Large intestine (tissue), 3 donors: Measurements from ENCODE around the gene TP53BP1. TPM values are rescaled to one million over a fixed set of nuclear protein-coding genes. Genes with fewer than 3 reads are reported as not detected.

ENCODE experiments used
- DNase-seq, 2 donors: peaks; one replicate each; pipeline versions ENCODE4 v3.0.0 to v3.0.0-alpha.2; 2013
- H3K27ac ChIP-seq: one replicate; pipeline ENCODE4 v1.5.1; 2013; ENCODE audit warnings: low read length
- H3K27me3 ChIP-seq: 2 replicates; pipeline ENCODE4 v1.6.1; 2013; ENCODE audit warnings: low read length; ENCODE audit not compliant: control insufficient read depth, insufficient read depth
- H3K36me3 ChIP-seq: 2 replicates; pipeline ENCODE4 v1.6.1; 2013; ENCODE audit warnings: low read length; ENCODE audit not compliant: control insufficient read depth, insufficient read depth
- H3K4me1 ChIP-seq: one replicate; pipeline ENCODE4 v1.6.1; 2013; ENCODE audit warnings: low read length; ENCODE audit not compliant: control insufficient read depth, insufficient read depth
- H3K4me3 ChIP-seq: one replicate; pipeline ENCODE4 v1.5.1; 2013; ENCODE audit warnings: low read length
- H3K9me3 ChIP-seq: one replicate; pipeline ENCODE4 v1.6.1; 2013; ENCODE audit warnings: mild to moderate bottlenecking, low read depth, low read length, moderate library complexity; ENCODE audit not compliant: control insufficient read depth
- WGBS: methylation state at CpG from one replicate; pipeline ENCODE4 v1.1.5; 2013; ENCODE audit warnings: low lambda C conversion rate; ENCODE audit not compliant: insufficient coverage; 5-methylcytosine and 5-hydroxymethylcytosine counted together
- polyA plus RNA-seq: library from polyadenylated mRNA; unstranded; fragments of 120-200 nt; gene quantifications from one replicate; pipeline ENCODE4 v1.2.1, GENCODE V29; 2013

TP53BP1 gene
- polyA plus RNA-seq, 1 donor: 35.6 TPM

- WGBS: no CpG with 5 or more reads among the region's 18 CpGs
- Histone ChIP-seq H3K36me3 (peaks cover 16% of the 10 kb centered on the region), H3K27me3 (peaks cover 6% of the 10 kb centered on the region), H3K9me3 (no peaks in the 10 kb centered on the region), H3K27ac (peak overlapping the region; percentile 66), H3K4me1 (peaks cover 15% of the 10 kb centered on the region), H3K4me3 (peak overlapping the region; percentile 49)
- DNase-seq: peak; percentile 44 to 54
Observed at GRCh38 chr15:43518197-43518761, 25.3 kb upstream of the TP53BP1 start.

- Histone ChIP-seq H3K27ac (peak within 1 kb of the TSS; percentile 66), H3K4me1 (peaks cover 15% of the 10 kb centered on the region), H3K9me3 (no peaks in the 10 kb centered on the region), H3K4me3 (peak within 1 kb of the TSS; percentile 49), H3K36me3 (peaks cover 13% of the 10 kb centered on the region), H3K27me3 (peaks cover 6% of the 10 kb centered on the region)
- DNase-seq: peak in 1 of 2 donors; percentile 55
- WGBS: no CpG with 5 or more reads among the region's 15 CpGs
Observed at GRCh38 chr15:43517354-43518196, 24.6 kb upstream of the TP53BP1 start, which contains the start of gene MAP1A. Gene MAP1A (plus strand): TSS chr15:43517608. CDS start chr15:43521474, 3,866 bp downstream.

- peaks cover 15% of the 10 kb centered on the region for H3K4me1 ChIP-seq
- H3K27me3 ChIP-seq: peaks cover 6% of the 10 kb centered on the region
- peaks cover 8% of the 10 kb centered on the region for H3K36me3 ChIP-seq
- H3K4me3 ChIP-seq: peak overlapping the region; percentile 26
- H3K9me3 ChIP-seq: no peaks in the 10 kb centered on the region
- H3K27ac ChIP-seq: peak overlapping the region; percentile 65
- no peak for DNase-seq
- WGBS: no CpG with 5 or more reads among the region's 4 CpGs
Observed at GRCh38 chr15:43516801-43517353, 23.9 kb upstream of the TP53BP1 start.

- WGBS: no CpG with 5 or more reads among the region's 5 CpGs
- Histone ChIP-seq H3K9me3 (no peaks in the 10 kb centered on the region), H3K27ac (no peak overlapping the region), H3K4me3 (no peak overlapping the region), H3K27me3 (peaks cover 6% of the 10 kb centered on the region), H3K4me1 (peaks cover 21% of the 10 kb centered on the region), H3K36me3 (peaks cover 3% of the 10 kb centered on the region)
- DNase-seq: no peak
Observed at GRCh38 chr15:43516185-43516584, 23.2 kb upstream of the TP53BP1 start.

GRCh38 chr15:43515741-43516140, 22.8 kb upstream of the TP53BP1 start:
- WGBS: no CpG with 5 or more reads among the region's 2 CpGs
- peaks cover 23% of the 10 kb centered on the region for H3K4me1 ChIP-seq
- H3K27ac ChIP-seq: no peak overlapping the region
- DNase-seq: no peak
- H3K9me3 ChIP-seq: no peaks in the 10 kb centered on the region
- no peaks in the 10 kb centered on the region for H3K36me3 ChIP-seq
- peaks cover 6% of the 10 kb centered on the region for H3K27me3 ChIP-seq
- H3K4me3 ChIP-seq: no peak overlapping the region

- H3K9me3 ChIP-seq: no peaks in the 10 kb centered on the region
- peaks cover 31% of the 10 kb centered on the region for H3K4me1 ChIP-seq
- WGBS: no CpG with 5 or more reads among the region's 4 CpGs
- H3K4me3 ChIP-seq: no peak overlapping the region
- H3K36me3 ChIP-seq: no peaks in the 10 kb centered on the region
- peak in 1 of 2 donors; percentile 42 for DNase-seq
- H3K27me3 ChIP-seq: peaks cover 6% of the 10 kb centered on the region
- H3K27ac ChIP-seq: no peak overlapping the region
Observed at GRCh38 chr15:43514241-43515057, 21.5 kb upstream of the TP53BP1 start.

- H3K4me1 ChIP-seq: peaks cover 31% of the 10 kb centered on the region
- H3K27ac ChIP-seq: no peak overlapping the region
Observed at GRCh38 chr15:43513550-43513949, 20.6 kb upstream of the TP53BP1 start.

GRCh38 chr15:43511012-43511885, 18.3 kb upstream of the TP53BP1 start:
- Histone ChIP-seq H3K27ac (no peak overlapping the region), H3K36me3 (no peaks in the 10 kb centered on the region), H3K9me3 (no peaks in the 10 kb centered on the region), H3K4me3 (peak overlapping the region; percentile 66), H3K27me3 (no peaks in the 10 kb centered on the region), H3K4me1 (peaks cover 16% of the 10 kb centered on the region)
- peak in 1 of 2 donors; percentile 30 for DNase-seq
- 0% methylated on average over 3 of the region's 39 CpGs for WGBS

More at GRCh38 chr15:43513550-43513949, 20.6 kb upstream of the TP53BP1 start:
- WGBS: no CpG with 5 or more reads among the region's 1 CpG
- no peaks in the 10 kb centered on the region for H3K9me3 ChIP-seq
- no peak for DNase-seq
- no peaks in the 10 kb centered on the region for H3K36me3 ChIP-seq
- no peak overlapping the region for H3K4me3 ChIP-seq
- H3K27me3 ChIP-seq: peaks cover 6% of the 10 kb centered on the region

- Histone ChIP-seq H3K9me3 (no peaks in the 10 kb centered on the region), H3K27ac (peak overlapping the region; percentile 85), H3K4me3 (peak overlapping the region; percentile 66), H3K4me1 (peaks cover 16% of the 10 kb centered on the region), H3K27me3 (no peaks in the 10 kb centered on the region), H3K36me3 (no peaks in the 10 kb centered on the region)
- no CpG with 5 or more reads among the region's 41 CpGs for WGBS
- peak; percentile 98 to 99 for DNase-seq
Observed at GRCh38 chr15:43510200-43511011, 17.4 kb upstream of the TP53BP1 start.
